C4-2B (cell line): ENCODE measurements around the gene CDC20B.

Experiments
- CTCF ChIP-seq: fragments of 450-650 bp; conservative IDR thresholded peaks from 2 replicates; pipeline ENCODE4 v1.5.1; 2017; ENCODE audit warnings: mild to moderate bottlenecking
- ZFX ChIP-seq: fragments of 450-650 bp; IDR thresholded peaks from 2 replicates; pipeline ENCODE4 v1.6.1; 2017

GRCh38 chr5:55160493-55161209, 12.3 kb downstream of the CDC20B start:
- no peak for TF ChIP-seq CTCF
- TF ChIP-seq ZFX, result no peak
